ENCODE results near the gene POMGNT2.

DNA sequence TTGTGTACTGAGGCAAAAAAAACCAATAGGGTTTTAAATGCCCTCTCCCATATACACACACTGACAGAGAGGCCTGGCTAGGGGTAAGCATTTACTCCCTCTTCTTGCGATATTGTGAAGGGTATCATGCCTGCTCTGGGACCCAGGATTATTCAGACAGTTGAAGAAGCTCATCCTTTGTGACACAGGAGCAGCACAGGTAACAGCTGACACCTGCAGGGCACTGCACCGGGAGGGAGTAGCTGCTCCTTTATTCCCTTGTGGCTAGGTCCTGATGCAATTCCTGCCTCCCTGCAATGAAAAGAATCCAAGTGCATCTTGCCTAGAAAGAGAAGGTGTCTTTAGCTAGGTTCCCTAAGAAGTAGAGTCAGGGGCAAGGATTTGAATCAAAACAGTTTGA is 23.4 kb downstream of the POMGNT2 start:
- TF ChIP-seq POLR2A (IDR thresholded peaks at IDR 0.05), result no peak
- TF ChIP-seq, protein P1, sequence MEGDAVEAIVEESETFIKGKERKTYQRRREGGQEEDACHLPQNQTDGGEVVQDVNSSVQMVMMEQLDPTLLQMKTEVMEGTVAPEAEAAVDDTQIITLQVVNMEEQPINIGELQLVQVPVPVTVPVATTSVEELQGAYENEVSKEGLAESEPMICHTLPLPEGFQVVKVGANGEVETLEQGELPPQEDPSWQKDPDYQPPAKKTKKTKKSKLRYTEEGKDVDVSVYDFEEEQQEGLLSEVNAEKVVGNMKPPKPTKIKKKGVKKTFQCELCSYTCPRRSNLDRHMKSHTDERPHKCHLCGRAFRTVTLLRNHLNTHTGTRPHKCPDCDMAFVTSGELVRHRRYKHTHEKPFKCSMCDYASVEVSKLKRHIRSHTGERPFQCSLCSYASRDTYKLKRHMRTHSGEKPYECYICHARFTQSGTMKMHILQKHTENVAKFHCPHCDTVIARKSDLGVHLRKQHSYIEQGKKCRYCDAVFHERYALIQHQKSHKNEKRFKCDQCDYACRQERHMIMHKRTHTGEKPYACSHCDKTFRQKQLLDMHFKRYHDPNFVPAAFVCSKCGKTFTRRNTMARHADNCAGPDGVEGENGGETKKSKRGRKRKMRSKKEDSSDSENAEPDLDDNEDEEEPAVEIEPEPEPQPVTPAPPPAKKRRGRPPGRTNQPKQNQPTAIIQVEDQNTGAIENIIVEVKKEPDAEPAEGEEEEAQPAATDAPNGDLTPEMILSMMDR (IDR thresholded peaks at IDR 0.05 in 4 of 5, conservative IDR thresholded peaks at IDR 0.05 in 1 of 5), result no peak

Data from gastrocnemius medialis (tissue), 4 donors.